NCI-H187 treated with DMSO at 0.1 percent for 48 hours (cell line): Measurements from ENCODE around the gene LIX1L.

Experiments
- DNase-seq: peaks from one replicate; lab custom pipeline; 2025; lab: John Stamatoyannopoulos, UW

Gene LIX1L

GRCh38 chr1:145985502-145986439, 28.0 kb upstream of the LIX1L start:
- peak; percentile 81 for DNase-seq

- DNase-seq: no peak
Observed at GRCh38 chr1:145985129-145985501, 27.3 kb upstream of the LIX1L start.

- DNase-seq: no peak
Observed at GRCh38 chr1:145983960-145984830, 26.4 kb upstream of the LIX1L start.

- DNase-seq: no peak
Observed at GRCh38 chr1:145983206-145983675, 25.4 kb upstream of the LIX1L start.

- no peak for DNase-seq
Observed at GRCh38 chr1:145982010-145982723, 24.4 kb upstream of the LIX1L start.

GRCh38 chr1:145980457-145980994, 22.7 kb upstream of the LIX1L start:
- no peak for DNase-seq

GRCh38 chr1:145979746-145980456, 22.1 kb upstream of the LIX1L start:
- DNase-seq: no peak

- peak; percentile 100 for DNase-seq
Observed at GRCh38 chr1:145978854-145979745, 21.3 kb upstream of the LIX1L start.

GRCh38 chr1:145978471-145978853, 20.6 kb upstream of the LIX1L start:
- no peak for DNase-seq

- DNase-seq: peak; percentile 87
Observed at GRCh38 chr1:145977486-145978470, 20.0 kb upstream of the LIX1L start.

- DNase-seq: no peak
Observed at GRCh38 chr1:145977016-145977415, 19.2 kb upstream of the LIX1L start.

GRCh38 chr1:145975216-145975615, 17.4 kb upstream of the LIX1L start:
- DNase-seq: no peak

GRCh38 chr1:145974721-145975120, 16.9 kb upstream of the LIX1L start:
- DNase-seq: no peak

- no peak for DNase-seq
Observed at GRCh38 chr1:145972580-145972979, 14.8 kb upstream of the LIX1L start.

- DNase-seq: no peak
Observed at GRCh38 chr1:145967288-145967687, 9.5 kb upstream of the LIX1L start.

- no peak for DNase-seq
Observed at GRCh38 chr1:145965119-145965744, 7.4 kb upstream of the LIX1L start.

GRCh38 chr1:145964328-145965118, 6.7 kb upstream of the LIX1L start, which contains the start of the genes ANKRD34A and POLR3GL:
TSS of gene ANKRD34A (minus strand) at chr1:145964575. CDS start at chr1:145961759, 2,816 bp downstream.
TSS of gene POLR3GL (plus strand) at chr1:145964690. CDS start at chr1:145974866, 10,176 bp downstream.
- peak; percentile 95 for DNase-seq
